Fibroblast of lung (primary cell): ENCODE measurements around the gene DSTN. TPM values are rescaled to one million over a fixed set of nuclear protein-coding genes. Genes with fewer than 3 reads are reported as not detected.

Experiments
- DNase-seq, 2 donors: peaks; one replicate each; pipeline versions ENCODE4 v3.0.0 to v3.0.0-alpha.2; 2010; ENCODE audit warnings: low read depth in 2 of 2
- H2AFZ ChIP-seq: 2 replicates; pipeline ENCODE4 v1.5.1; 2012; ENCODE audit warnings: low read length, control low read depth, inconsistent platforms
- H3K27ac ChIP-seq: 2 replicates; pipeline ENCODE4 v1.5.1; 2011; ENCODE audit warnings: low read length, control low read depth; ENCODE audit not compliant: insufficient read depth
- H3K27me3 ChIP-seq: 2 replicates; pipeline ENCODE4 v1.5.1; 2011; ENCODE audit warnings: mild to moderate bottlenecking, low read length; ENCODE audit not compliant: control insufficient read depth, insufficient read depth
- H3K36me3 ChIP-seq: 2 replicates; pipeline ENCODE4 v1.5.1; 2011; ENCODE audit warnings: low read length; ENCODE audit not compliant: control insufficient read depth, insufficient read depth
- H3K4me1 ChIP-seq: 2 replicates; pipeline ENCODE4 v1.5.1; 2011; ENCODE audit warnings: low read length; ENCODE audit not compliant: control insufficient read depth, insufficient read depth; ENCODE audit errors: extremely low read depth
- H3K4me2 ChIP-seq: 2 replicates; pipeline ENCODE4 v1.5.1; 2011; ENCODE audit warnings: low read length, control low read depth; ENCODE audit not compliant: insufficient read depth; ENCODE audit errors: extremely low read depth
- H3K4me3 ChIP-seq, 4 experiments: fragments of 200-600 bp in 1 of 4; sonication (generic) in 1 of 4; replicated peaks in 1 of 4; 2 replicates each; pipeline ENCODE4 v1.5.1; 2011 to 2016; ENCODE audit warnings: low read length in 4 of 4, low read depth in 3 of 4, mild to moderate bottlenecking in 3 of 4, control low read depth in 2 of 4, inconsistent platforms in 1 of 4, mixed read lengths in 1 of 4; ENCODE audit not compliant: insufficient read depth in 1 of 4; ENCODE audit errors: control extremely low read depth in 1 of 4
- H3K79me2 ChIP-seq: 2 replicates; pipeline ENCODE4 v1.5.1; 2012; ENCODE audit warnings: mild to moderate bottlenecking, low read length, inconsistent platforms; ENCODE audit not compliant: control insufficient read depth, insufficient read depth
- H3K9ac ChIP-seq: 2 replicates; pipeline ENCODE4 v1.5.1; 2011; ENCODE audit warnings: mild to moderate bottlenecking, low read length, control low read depth; ENCODE audit not compliant: insufficient read depth
- H3K9me3 ChIP-seq: 2 replicates; pipeline ENCODE4 v1.5.1; 2012; ENCODE audit warnings: low read depth, low read length; ENCODE audit not compliant: control insufficient read depth, insufficient read depth
- H4K20me1 ChIP-seq: 2 replicates; pipeline ENCODE4 v1.5.1; 2011; ENCODE audit warnings: low read length; ENCODE audit not compliant: control insufficient read depth, insufficient read depth; ENCODE audit errors: extremely low read depth
- CTCF ChIP-seq, 2 donors: IDR thresholded peaks in 1 of 2; conservative IDR thresholded peaks in 1 of 2; 1 replicate in 1 of 2; 2 replicates in 1 of 2; pipeline ENCODE4 v1.5.1; 2011 to 2012; ENCODE audit warnings: low read length in 2 of 2, control low read depth in 1 of 2, inconsistent platforms in 1 of 2, low read depth in 1 of 2, mild to moderate bottlenecking in 1 of 2
- EZH2 ChIP-seq: IDR thresholded peaks from 2 replicates; pipeline ENCODE4 v1.5.1; 2012; ENCODE audit warnings: low read length, control low read depth, mild to moderate bottlenecking; ENCODE audit errors: missing control alignments
- polyA plus RNA-seq, 2 donors: library from polyadenylated mRNA; depleted of rRNA in 1 of 2; stranded (reverse) in 1 of 2; unstranded in 1 of 2; fragments of >200 nt; gene quantifications; 2 replicates each; pipeline ENCODE4 v1.2.1, GENCODE V29; 2011 to 2012; ENCODE audit warnings: missing spikeins in 1 of 2
- total RNA-seq: library from RNA; depleted of rRNA; stranded (reverse); fragments of >200 nt; gene quantifications from 2 replicates; pipeline ENCODE4 v1.2.1, GENCODE V29; 2014

Gene DSTN
- total and polyA plus RNA-seq, 2 donors (not counting 1 experiment from before 2014, with no cell fraction given): 289 to 737 TPM

- DNase-seq: peak in 1 of 2 donors; percentile 54
- Histone ChIP-seq H3K27me3 (no peaks in the 10 kb centered on the region), H3K4me2 (no peak overlapping the region), H3K79me2 (no peaks in the 10 kb centered on the region), H4K20me1 (no peaks in the 10 kb centered on the region), H2AFZ (no peak overlapping the region), H3K9me3 (no peaks in the 10 kb centered on the region), H3K9ac (no peak overlapping the region), H3K4me1 (peaks cover 13% of the 10 kb centered on the region), H3K4me3 (no peak overlapping the region), H3K36me3 (no peaks in the 10 kb centered on the region), H3K27ac (no peak overlapping the region)
- TF ChIP-seq EZH2 (no peak), CTCF (conservative IDR thresholded peaks at IDR 0.05 in 1 of 2, IDR thresholded peaks at IDR 0.05 in 1 of 2; ENCODE audit: low read depth in 1 of 2, low read length in 2 of 2) (no peak)
Measured at GRCh38 chr20:17538517-17539170, 31.2 kb upstream of the DSTN start.

GRCh38 chr20:17541596-17541995, 28.3 kb upstream of the DSTN start:
- Histone ChIP-seq H3K4me1 (peaks cover 23% of the 10 kb centered on the region), H3K36me3 (no peaks in the 10 kb centered on the region), H3K27me3 (no peaks in the 10 kb centered on the region), H2AFZ (no peak overlapping the region), H3K4me3 (no peak overlapping the region), H3K27ac (no peak overlapping the region), H3K9me3 (no peaks in the 10 kb centered on the region), H3K79me2 (no peaks in the 10 kb centered on the region), H4K20me1 (no peaks in the 10 kb centered on the region), H3K4me2 (no peak overlapping the region), H3K9ac (no peak overlapping the region)
- DNase-seq: no peak
- TF ChIP-seq CTCF (conservative IDR thresholded peaks at IDR 0.05 in 1 of 2, IDR thresholded peaks at IDR 0.05 in 1 of 2; ENCODE audit: low read depth in 1 of 2, low read length in 2 of 2) (no peak), EZH2 (no peak)

GRCh38 chr20:17541996-17542395, 27.9 kb upstream of the DSTN start:
- Histone ChIP-seq H3K36me3 (no peaks in the 10 kb centered on the region), H3K4me1 (peaks cover 23% of the 10 kb centered on the region), H3K4me2 (peak overlapping the region; percentile 71), H3K9ac (no peak overlapping the region), H3K4me3 (peak overlapping the region in 1 of 4 experiments; percentile 21), H3K9me3 (no peaks in the 10 kb centered on the region), H3K27me3 (no peaks in the 10 kb centered on the region), H4K20me1 (no peaks in the 10 kb centered on the region), H3K27ac (no peak overlapping the region), H2AFZ (no peak overlapping the region), H3K79me2 (no peaks in the 10 kb centered on the region)
- DNase-seq: peak; percentile 61 to 97
- no peak for TF ChIP-seq EZH2
- no peak for TF ChIP-seq CTCF (conservative IDR thresholded peaks at IDR 0.05 in 1 of 2, IDR thresholded peaks at IDR 0.05 in 1 of 2; ENCODE audit: low read depth in 1 of 2, low read length in 2 of 2)
